ENCODE results near the gene AUH. TPM values are rescaled to one million over a fixed set of nuclear protein-coding genes. Genes with fewer than 3 reads are reported as not detected.

AUH gene
- total RNA-seq, 2 donors from 2014 or later, result 58.0 to 76.1 TPM

- H3K27me3 ChIP-seq (replicated peaks; ENCODE audit: insufficient read depth), result no peaks in the 10 kb centered on the region
- no peak for DNase-seq (ENCODE audit: low spot score)
Observed at GRCh38 chr9:91177081-91177480, 184.6 kb downstream of the AUH start.

GRCh38 chr9:91176426-91176825, 185.3 kb downstream of the AUH start:
- no peak for DNase-seq (ENCODE audit: low spot score)
- intact Hi-C loops (cut with DNase I), result no loop called here
- WGBS, result 98% methylated on average over 7 of the region's 7 CpGs
- no peak for TF ChIP-seq POLR2A (IDR thresholded peaks at IDR 0.05)
- no peak for TF ChIP-seq POLR2AphosphoS5 (IDR thresholded peaks at IDR 0.05)
- no peak for TF ChIP-seq CTCF (IDR thresholded peaks at IDR 0.05)
- peak overlapping the region in 1 of 2 donors; percentile 41 for H3K27ac ChIP-seq
- H3K27me3 ChIP-seq (replicated peaks; ENCODE audit: insufficient read depth), result no peaks in the 10 kb centered on the region
- no peaks in the 10 kb centered on the region for H3K9me3 ChIP-seq
- no peaks in the 10 kb centered on the region for H3K4me1 ChIP-seq (replicated peaks)
- no peak overlapping the region for H3K4me3 ChIP-seq
- no peaks in the 10 kb centered on the region for H3K36me3 ChIP-seq

More at GRCh38 chr9:91177081-91177480, 184.6 kb downstream of the AUH start:
- no peak for TF ChIP-seq POLR2A (IDR thresholded peaks at IDR 0.05)
- TF ChIP-seq POLR2AphosphoS5 (IDR thresholded peaks at IDR 0.05), result no peak
- no peak for TF ChIP-seq CTCF (IDR thresholded peaks at IDR 0.05)
- H3K9me3 ChIP-seq, result no peaks in the 10 kb centered on the region
- no peaks in the 10 kb centered on the region for H3K36me3 ChIP-seq
- H3K4me3 ChIP-seq, result no peak overlapping the region
- peak overlapping the region; percentile 41 to 56 for H3K27ac ChIP-seq
- no peaks in the 10 kb centered on the region for H3K4me1 ChIP-seq (replicated peaks)
- WGBS, result 63% methylated on average over 4 of the region's 4 CpGs
- intact Hi-C loops (cut with DNase I), result no loop called here

GRCh38 chr9:91174772-91175171, 186.9 kb downstream of the AUH start:
- no peaks in the 10 kb centered on the region for H3K4me1 ChIP-seq (replicated peaks)
- no peaks in the 10 kb centered on the region for H3K36me3 ChIP-seq
- DNase-seq (ENCODE audit: low spot score), result no peak
- intact Hi-C loops (cut with DNase I), result no loop called here
- H3K27ac ChIP-seq, result no peak overlapping the region
- H3K4me3 ChIP-seq, result no peak overlapping the region
- 85% methylated on average over 6 of the region's 6 CpGs for WGBS
- TF ChIP-seq POLR2A (IDR thresholded peaks at IDR 0.05) (no peak), CTCF (IDR thresholded peaks at IDR 0.05) (no peak), POLR2AphosphoS5 (IDR thresholded peaks at IDR 0.05) (peak; percentile 6)
- H3K9me3 ChIP-seq, result no peaks in the 10 kb centered on the region
- H3K27me3 ChIP-seq (replicated peaks; ENCODE audit: insufficient read depth), result no peaks in the 10 kb centered on the region

GRCh38 chr9:91172329-91172728, 189.4 kb downstream of the AUH start:
- no peaks in the 10 kb centered on the region for H3K36me3 ChIP-seq
- intact Hi-C loops (cut with DNase I), result no loop called here

More at GRCh38 chr9:91172329-91172728, 189.4 kb downstream of the AUH start:
- no peak for DNase-seq (ENCODE audit: low spot score)
- no peak overlapping the region for H3K4me3 ChIP-seq
- H3K9me3 ChIP-seq, result no peaks in the 10 kb centered on the region
- no peaks in the 10 kb centered on the region for H3K4me1 ChIP-seq (replicated peaks)
- TF ChIP-seq POLR2A (IDR thresholded peaks at IDR 0.05) (no peak), CTCF (IDR thresholded peaks at IDR 0.05) (no peak), POLR2AphosphoS5 (IDR thresholded peaks at IDR 0.05) (no peak)
- no peaks in the 10 kb centered on the region for H3K27me3 ChIP-seq (replicated peaks; ENCODE audit: insufficient read depth)
- H3K27ac ChIP-seq, result no peak overlapping the region
- WGBS, result 68% methylated on average over 1 of the region's 1 CpG
